ENCODE data around the gene CDC5L. TPM values are rescaled to one million over a fixed set of nuclear protein-coding genes. Genes with fewer than 3 reads are reported as not detected.

The CDC5L gene
- total RNA-seq, 4 donors from 2014 or later: 9.9 to 23.1 (median 15.3) TPM

- no peak for DNase-seq
- Histone ChIP-seq H3K27ac (no peak overlapping the region), H3K36me3 (peaks cover 0 to 26% (median 0%) of the 10 kb centered on the region in 3 donors), H3K9me3 (peaks cover 0 to 11% (median 0%) of the 10 kb centered on the region in 4 donors), H3K4me1 (no peaks in the 10 kb centered on the region), H3K27me3 (no peaks in the 10 kb centered on the region), H3K4me3 (no peak overlapping the region)
- no peak for TF ChIP-seq CTCF (IDR thresholded peaks at IDR 0.05)
- TF ChIP-seq POLR2A (IDR thresholded peaks at IDR 0.05): no peak
Measured at GRCh38 chr6:44438827-44439226, 51.3 kb downstream of the CDC5L start.

- TF ChIP-seq CTCF (IDR thresholded peaks at IDR 0.05): no peak
- TF ChIP-seq POLR2A (IDR thresholded peaks at IDR 0.05): no peak
- peaks cover 0 to 26% (median 0%) of the 10 kb centered on the region in 3 donors for H3K36me3 ChIP-seq
- H3K27ac ChIP-seq: no peak overlapping the region
- H3K27me3 ChIP-seq: no peaks in the 10 kb centered on the region
- DNase-seq: no peak
- H3K4me1 ChIP-seq: no peaks in the 10 kb centered on the region
- H3K9me3 ChIP-seq: peaks cover 0 to 11% (median 0%) of the 10 kb centered on the region in 4 donors
- no peak overlapping the region for H3K4me3 ChIP-seq
Measured at GRCh38 chr6:44439270-44440045, 52.0 kb downstream of the CDC5L start.

- no peak overlapping the region for H3K4me3 ChIP-seq
Measured at GRCh38 chr6:44441091-44441855, 53.8 kb downstream of the CDC5L start.

GRCh38 chr6:44442236-44442635 is 54.7 kb downstream of the CDC5L start:
- H3K4me1 ChIP-seq: no peaks in the 10 kb centered on the region
- peaks cover 0 to 39% (median 0%) of the 10 kb centered on the region in 3 donors for H3K36me3 ChIP-seq
- DNase-seq: no peak
- peaks cover 0 to 11% (median 0%) of the 10 kb centered on the region in 4 donors for H3K9me3 ChIP-seq
- TF ChIP-seq CTCF (IDR thresholded peaks at IDR 0.05): no peak
- TF ChIP-seq POLR2A (IDR thresholded peaks at IDR 0.05): no peak
- H3K27me3 ChIP-seq: no peaks in the 10 kb centered on the region
- H3K4me3 ChIP-seq: no peak overlapping the region
- no peak overlapping the region for H3K27ac ChIP-seq

More at GRCh38 chr6:44441091-44441855, 53.8 kb downstream of the CDC5L start:
- H3K9me3 ChIP-seq: peaks cover 0 to 11% (median 0%) of the 10 kb centered on the region in 4 donors
- no peak for DNase-seq
- H3K27me3 ChIP-seq: no peaks in the 10 kb centered on the region
- peaks cover 0 to 30% (median 0%) of the 10 kb centered on the region in 3 donors for H3K36me3 ChIP-seq
- no peak overlapping the region for H3K27ac ChIP-seq
- TF ChIP-seq POLR2A (IDR thresholded peaks at IDR 0.05) (no peak), CTCF (IDR thresholded peaks at IDR 0.05) (no peak)
- H3K4me1 ChIP-seq: no peaks in the 10 kb centered on the region

GRCh38 chr6:44442833-44443444 is 55.4 kb downstream of the CDC5L start:
- H3K9me3 ChIP-seq: peaks cover 0 to 11% (median 0%) of the 10 kb centered on the region in 4 donors
- H3K36me3 ChIP-seq: peaks cover 0 to 44% (median 0%) of the 10 kb centered on the region in 3 donors
- H3K27me3 ChIP-seq: no peaks in the 10 kb centered on the region
- no peaks in the 10 kb centered on the region for H3K4me1 ChIP-seq
- TF ChIP-seq CTCF (IDR thresholded peaks at IDR 0.05): no peak
- TF ChIP-seq POLR2A (IDR thresholded peaks at IDR 0.05): no peak
- no peak overlapping the region for H3K4me3 ChIP-seq
- H3K27ac ChIP-seq: no peak overlapping the region
- no peak for DNase-seq
